B cell (primary cell): ENCODE measurements around the gene AUTS2. TPM values are rescaled to one million over a fixed set of nuclear protein-coding genes. Genes with fewer than 3 reads are reported as not detected.

Experiments used
- ATAC-seq: fragments of 200-7000 bp; cut with Tn5 transposase; one replicate; pipeline ENCODE4 v1.10.0; 2021; ENCODE audit warnings: low read depth, mild to moderate bottlenecking, moderate number of reproducible peaks, moderate library complexity
- CTCF ChIA-PET: fragments of 350-600 bp; sonication (Branson Sonifier 250); formaldehyde crosslinking; loops from one replicate; lab custom pipeline; 2021; ENCODE audit warnings: antibody characterized with exemption, inconsistent platforms; lab: Charles Lee
- POLR2A ChIA-PET: fragments of 350-600 bp; sonication (Branson Sonifier 250); formaldehyde crosslinking; loops from one replicate; lab custom pipeline; 2021; ENCODE audit warnings: antibody characterized with exemption; lab: Charles Lee
- DNase-seq: peaks from one replicate; pipeline ENCODE4 v3.0.0; 2013
- H2AFZ ChIP-seq: 2 replicates; pipeline ENCODE4 v1.6.1; 2012; ENCODE audit warnings: mild to moderate bottlenecking, low read depth, low read length; ENCODE audit not compliant: insufficient read depth, poor library complexity, severe bottlenecking
- H3K27ac ChIP-seq, 2 donors: 1 replicate in 1 of 2; 2 replicates in 1 of 2; pipeline ENCODE4 v1.5.1; 2012 to 2013; ENCODE audit warnings: low read length in 2 of 2, mild to moderate bottlenecking in 2 of 2, moderate library complexity in 1 of 2
- H3K27me3 ChIP-seq, 4 experiments: fragments of 200-600 bp in 1 of 4; sonication (generic) in 1 of 4; replicated peaks in 1 of 4; 1 replicate in 2 of 4; 2 replicates in 2 of 4; pipeline versions ENCODE4 v1.6.1 to v1.7.0; 2013 to 2016; ENCODE audit warnings: low read length in 3 of 4, mild to moderate bottlenecking in 2 of 4, mixed read lengths in 1 of 4, moderate library complexity in 1 of 4; ENCODE audit not compliant: insufficient read depth in 4 of 4, control insufficient read depth in 3 of 4; ENCODE audit errors: control extremely low read depth in 1 of 4
- H3K36me3 ChIP-seq, 2 experiments: replicated peaks in 1 of 2; 1 replicate in 1 of 2; 2 replicates in 1 of 2; pipeline versions ENCODE4 v1.6.1 to v1.7.1; 2013; ENCODE audit warnings: low read length in 1 of 2; ENCODE audit not compliant: insufficient read depth in 2 of 2, control insufficient read depth in 1 of 2; ENCODE audit errors: control extremely low read depth in 1 of 2, extremely low read depth in 1 of 2
- H3K4me1 ChIP-seq, 2 donors: fragments of 200-600 bp in 1 of 2; sonication (generic) in 1 of 2; 1 replicate in 1 of 2; 2 replicates in 1 of 2; pipeline versions ENCODE4 v1.5.1 to v1.6.1; 2013 to 2017; ENCODE audit warnings: low read length in 2 of 2; ENCODE audit not compliant: control insufficient read depth in 2 of 2, insufficient read depth in 2 of 2
- H3K4me2 ChIP-seq: replicated peaks from 2 replicates; pipeline ENCODE3; 2012; ENCODE audit warnings: mild to moderate bottlenecking, low read depth, low read length; ENCODE audit not compliant: poor library complexity, severe bottlenecking
- H3K4me3 ChIP-seq, 5 experiments: fragments of 200-600 bp in 1 of 5; sonication (generic) in 1 of 5; 1 replicate in 3 of 5; 2 replicates in 2 of 5; pipeline versions ENCODE4 v1.5.1 to v1.7.0; 2011 to 2016; ENCODE audit warnings: low read length in 4 of 5, mild to moderate bottlenecking in 4 of 5, low read depth in 2 of 5, control low read depth in 1 of 5, moderate library complexity in 1 of 5; ENCODE audit not compliant: insufficient read depth in 1 of 5; ENCODE audit errors: control extremely low read depth in 1 of 5, extremely low read depth in 1 of 5
- H3K79me2 ChIP-seq: fragments of 200-600 bp; sonication (generic); one replicate; pipeline ENCODE4 v1.6.0; 2016; ENCODE audit warnings: low read length; ENCODE audit not compliant: control insufficient read depth, insufficient read depth
- H3K9ac ChIP-seq: fragments of 200-600 bp; sonication (generic); 2 replicates; pipeline ENCODE4 v1.6.1; 2017; ENCODE audit warnings: mild to moderate bottlenecking, low read length, moderate library complexity
- H3K9me3 ChIP-seq, 3 donors: one replicate each; pipeline versions ENCODE4 v1.6.1 to v1.7.1; 2013; ENCODE audit warnings: low read length in 2 of 3; ENCODE audit not compliant: control insufficient read depth in 2 of 3, insufficient read depth in 1 of 3; ENCODE audit errors: control extremely low read depth in 1 of 3
- H4K20me1 ChIP-seq: 2 replicates; pipeline ENCODE4 v1.6.0; 2012; ENCODE audit warnings: mild to moderate bottlenecking, low read length; ENCODE audit not compliant: insufficient read depth, control insufficient read depth, poor library complexity, severe bottlenecking
- H3K27ac Mint-ChIP-seq: one replicate; pipeline ENCODE4 v1.8.0; 2021; ENCODE audit warnings: mixed read lengths
- H3K27me3 Mint-ChIP-seq: one replicate; pipeline ENCODE4 v1.8.0; 2021; ENCODE audit warnings: mixed read lengths
- H3K4me1 Mint-ChIP-seq: one replicate; pipeline ENCODE4 v1.8.0; 2021; ENCODE audit warnings: mixed read lengths
- H3K4me3 Mint-ChIP-seq: one replicate; pipeline ENCODE4 v1.8.0; 2021; ENCODE audit warnings: mixed read lengths
- H3K9me3 Mint-ChIP-seq: one replicate; pipeline ENCODE4 v1.8.0; 2022; ENCODE audit warnings: mixed read lengths; ENCODE audit not compliant: insufficient read depth
- EZH2 ChIP-seq: IDR thresholded peaks from 2 replicates; pipeline ENCODE4 v1.6.1; 2012; ENCODE audit warnings: borderline replicate concordance, low read depth, mild to moderate bottlenecking, moderate library complexity, low read length; ENCODE audit not compliant: insufficient read depth, poor library complexity, severe bottlenecking
- WGBS: methylation state at CpG from one replicate; pipeline ENCODE4 v1.1.5; 2013; ENCODE audit warnings: missing lambda C conversion rate; ENCODE audit not compliant: insufficient coverage; 5-methylcytosine and 5-hydroxymethylcytosine counted together
- intact Hi-C: fragments of 100-400 bp; cut with micrococcal nuclease; formaldehyde crosslinking; loops from one replicate; pipeline ENCODE4 v1.10.0; 2022
- polyA plus RNA-seq: library from polyadenylated mRNA; depleted of rRNA; stranded (reverse); fragments of >200 nt; gene quantifications from 2 replicates; pipeline ENCODE4 v1.2.3, GENCODE V29; 2012
- total RNA-seq, 2 donors: library from RNA; stranded (reverse); fragments of 120-200 nt in 1 of 2; gene quantifications; 1 replicate in 1 of 2; 2 replicates in 1 of 2; pipeline versions ENCODE4 v1.2.3 to v1.2.4, GENCODE V29; 2013 to 2022
- TF ChIP-seq, protein P1 (sequence below): fragments of 200-600 bp; IDR thresholded peaks from one replicate; pipeline ENCODE4 v1.8.0; 2022; ENCODE audit warnings: antibody characterized with exemption, mild to moderate bottlenecking

Gene AUTS2
- total and polyA plus RNA-seq, 2 donors (not counting 1 experiment from before 2014, with no cell fraction given), result 22.3 to 35.0 TPM

DNA sequence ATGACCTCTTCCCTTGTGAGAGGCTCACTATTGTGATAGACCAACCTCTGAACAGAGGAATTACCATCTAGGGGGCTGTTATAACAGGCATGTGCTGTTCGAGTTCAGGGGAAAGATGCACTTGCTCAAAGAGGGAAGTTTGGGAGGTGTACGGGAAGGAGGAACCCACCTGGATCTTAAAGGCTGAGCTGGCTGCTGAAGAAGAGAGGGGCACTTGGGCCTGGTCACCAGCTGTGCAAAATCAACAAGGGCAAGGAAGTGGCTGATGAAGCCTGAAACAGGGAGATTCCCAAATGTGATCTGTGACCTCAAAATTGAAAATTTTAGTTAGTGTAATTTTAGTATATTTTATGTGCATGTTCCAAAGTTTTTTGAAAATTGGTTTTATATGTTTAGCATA lies 407.2 kb downstream of the AUTS2 start:
- Mint-ChIP-seq H3K9me3 (no peaks in the 10 kb centered on the region), H3K27ac (peak overlapping the region; percentile 64), H3K4me3 (peak overlapping the region; percentile 46), H3K4me1 (peaks cover 35% of the 10 kb centered on the region), H3K27me3 (no peaks in the 10 kb centered on the region)
- whole genome bisulfite sequencing, result 20% methylated on average over 2 of the region's 2 CpGs
- no peak for DNase-seq
- peaks cover 23 to 27% of the 10 kb centered on the region in 2 donors for H3K4me1 ChIP-seq
- H4K20me1 ChIP-seq, result peaks cover 7% of the 10 kb centered on the region
- no peak overlapping the region for H3K27ac ChIP-seq
- ATAC-seq, result no peak
- ChIA-PET POLR2A (no interaction called here), CTCF (no interaction called here)
- H3K27me3 ChIP-seq, result no peaks in the 10 kb centered on the region
- intact Hi-C loops, result no loop called here
- no peaks in the 10 kb centered on the region for H3K79me2 ChIP-seq
- H3K4me3 ChIP-seq, result no peak overlapping the region
- no peak overlapping the region for H3K9ac ChIP-seq
- H3K36me3 ChIP-seq, result no peaks in the 10 kb centered on the region
- no peak overlapping the region for H2AFZ ChIP-seq
- peak overlapping the region; percentile 47 for H3K4me2 ChIP-seq
- TF ChIP-seq EZH2, result no peak
- TF ChIP-seq, protein P1, sequence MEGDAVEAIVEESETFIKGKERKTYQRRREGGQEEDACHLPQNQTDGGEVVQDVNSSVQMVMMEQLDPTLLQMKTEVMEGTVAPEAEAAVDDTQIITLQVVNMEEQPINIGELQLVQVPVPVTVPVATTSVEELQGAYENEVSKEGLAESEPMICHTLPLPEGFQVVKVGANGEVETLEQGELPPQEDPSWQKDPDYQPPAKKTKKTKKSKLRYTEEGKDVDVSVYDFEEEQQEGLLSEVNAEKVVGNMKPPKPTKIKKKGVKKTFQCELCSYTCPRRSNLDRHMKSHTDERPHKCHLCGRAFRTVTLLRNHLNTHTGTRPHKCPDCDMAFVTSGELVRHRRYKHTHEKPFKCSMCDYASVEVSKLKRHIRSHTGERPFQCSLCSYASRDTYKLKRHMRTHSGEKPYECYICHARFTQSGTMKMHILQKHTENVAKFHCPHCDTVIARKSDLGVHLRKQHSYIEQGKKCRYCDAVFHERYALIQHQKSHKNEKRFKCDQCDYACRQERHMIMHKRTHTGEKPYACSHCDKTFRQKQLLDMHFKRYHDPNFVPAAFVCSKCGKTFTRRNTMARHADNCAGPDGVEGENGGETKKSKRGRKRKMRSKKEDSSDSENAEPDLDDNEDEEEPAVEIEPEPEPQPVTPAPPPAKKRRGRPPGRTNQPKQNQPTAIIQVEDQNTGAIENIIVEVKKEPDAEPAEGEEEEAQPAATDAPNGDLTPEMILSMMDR, result no peak
- H3K9me3 ChIP-seq, result peaks cover 0 to 1% (median 0%) of the 10 kb centered on the region in 3 donors

DNA sequence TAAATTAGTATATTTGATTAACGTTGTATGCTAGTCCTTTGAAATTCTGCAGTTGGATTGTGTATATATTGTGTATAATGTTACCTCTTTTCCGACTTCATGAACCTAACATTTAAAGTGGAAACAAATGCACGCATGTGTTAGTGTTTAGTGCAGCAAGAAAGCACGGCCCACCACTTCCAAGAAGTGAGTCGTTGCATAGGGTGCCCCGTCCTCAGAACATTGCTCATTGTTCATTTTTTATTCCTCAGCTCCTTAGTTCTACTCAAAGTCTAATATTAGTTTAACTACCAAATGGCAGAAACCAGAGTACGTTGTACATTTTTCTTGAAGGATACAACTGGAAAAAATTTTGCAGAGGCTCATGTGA lies 407.6 kb downstream of the AUTS2 start:
- ChIA-PET POLR2A (no interaction called here), CTCF (no interaction called here)
- H3K27ac Mint-ChIP-seq, result no peak overlapping the region
- H3K27me3 Mint-ChIP-seq, result no peaks in the 10 kb centered on the region
- no peak overlapping the region for H3K27ac ChIP-seq
- no peak overlapping the region for H2AFZ ChIP-seq
- peak overlapping the region; percentile 47 for H3K4me2 ChIP-seq
- peaks cover 23 to 24% of the 10 kb centered on the region in 2 donors for H3K4me1 ChIP-seq
- intact Hi-C loops, result no loop called here
- H3K4me3 Mint-ChIP-seq, result peak overlapping the region; percentile 50
- H3K9me3 Mint-ChIP-seq, result no peaks in the 10 kb centered on the region
- H3K27me3 ChIP-seq, result no peaks in the 10 kb centered on the region
- no peaks in the 10 kb centered on the region for H3K79me2 ChIP-seq
- peaks cover 0 to 1% (median 0%) of the 10 kb centered on the region in 3 donors for H3K9me3 ChIP-seq
- WGBS, result 0% methylated on average over 1 of the region's 7 CpGs
- H3K36me3 ChIP-seq, result no peaks in the 10 kb centered on the region
- ATAC-seq (no peak), DNase-seq (no peak)
- peaks cover 7% of the 10 kb centered on the region for H4K20me1 ChIP-seq
- no peak for TF ChIP-seq EZH2
- TF ChIP-seq, protein P1, result no peak
- peaks cover 31% of the 10 kb centered on the region for H3K4me1 Mint-ChIP-seq
- H3K9ac ChIP-seq, result peak overlapping the region; percentile 20
- peak overlapping the region in 1 of 5 experiments; percentile 2 for H3K4me3 ChIP-seq
